ENCODE results near the gene CPOX. TPM values are rescaled to one million over a fixed set of nuclear protein-coding genes. Genes with fewer than 3 reads are reported as not detected.
"Not testable (repeated sequence)": the region's sequence is repeated elsewhere in the genome, so short reads cannot be mapped to it uniquely, and the experiment has no call there.

The CPOX gene
- total RNA-seq, 1 donor from 2014 or later: 15.8 TPM

DNA sequence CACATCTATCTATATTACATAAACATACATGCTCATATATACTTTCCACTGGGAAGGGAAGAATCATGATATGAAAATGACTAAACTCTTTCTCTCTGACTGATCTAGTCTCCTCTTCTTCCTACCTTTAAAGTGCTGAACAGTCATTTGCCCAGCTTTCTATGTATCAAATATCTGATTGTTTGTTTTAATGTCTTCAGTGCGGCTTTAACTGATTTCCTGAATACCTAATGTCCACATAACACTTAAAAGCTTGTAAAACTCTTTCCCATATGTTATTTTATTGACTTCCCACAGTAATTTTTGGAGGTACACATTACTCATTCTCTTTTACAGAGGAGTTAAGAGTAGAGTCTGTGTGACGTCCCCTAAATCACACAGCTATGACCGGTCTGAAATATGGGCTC lies 28.2 kb downstream of the CPOX start:
- no peaks in the 10 kb centered on the region for H3K27me3 ChIP-seq
- ATAC-seq: no peak
- H3K36me3 ChIP-seq: no peaks in the 10 kb centered on the region
- intact Hi-C loops (cut with DNase I): no loop called here
- TF ChIP-seq, protein P1, sequence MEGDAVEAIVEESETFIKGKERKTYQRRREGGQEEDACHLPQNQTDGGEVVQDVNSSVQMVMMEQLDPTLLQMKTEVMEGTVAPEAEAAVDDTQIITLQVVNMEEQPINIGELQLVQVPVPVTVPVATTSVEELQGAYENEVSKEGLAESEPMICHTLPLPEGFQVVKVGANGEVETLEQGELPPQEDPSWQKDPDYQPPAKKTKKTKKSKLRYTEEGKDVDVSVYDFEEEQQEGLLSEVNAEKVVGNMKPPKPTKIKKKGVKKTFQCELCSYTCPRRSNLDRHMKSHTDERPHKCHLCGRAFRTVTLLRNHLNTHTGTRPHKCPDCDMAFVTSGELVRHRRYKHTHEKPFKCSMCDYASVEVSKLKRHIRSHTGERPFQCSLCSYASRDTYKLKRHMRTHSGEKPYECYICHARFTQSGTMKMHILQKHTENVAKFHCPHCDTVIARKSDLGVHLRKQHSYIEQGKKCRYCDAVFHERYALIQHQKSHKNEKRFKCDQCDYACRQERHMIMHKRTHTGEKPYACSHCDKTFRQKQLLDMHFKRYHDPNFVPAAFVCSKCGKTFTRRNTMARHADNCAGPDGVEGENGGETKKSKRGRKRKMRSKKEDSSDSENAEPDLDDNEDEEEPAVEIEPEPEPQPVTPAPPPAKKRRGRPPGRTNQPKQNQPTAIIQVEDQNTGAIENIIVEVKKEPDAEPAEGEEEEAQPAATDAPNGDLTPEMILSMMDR (IDR thresholded peaks at IDR 0.05): no peak
- no peaks in the 10 kb centered on the region for H3K9me3 ChIP-seq
- no peaks in the 10 kb centered on the region for H3K4me1 ChIP-seq
- no peak overlapping the region for H3K27ac ChIP-seq
- H3K4me3 ChIP-seq: no peak overlapping the region
- DNase-seq: no peak

DNA sequence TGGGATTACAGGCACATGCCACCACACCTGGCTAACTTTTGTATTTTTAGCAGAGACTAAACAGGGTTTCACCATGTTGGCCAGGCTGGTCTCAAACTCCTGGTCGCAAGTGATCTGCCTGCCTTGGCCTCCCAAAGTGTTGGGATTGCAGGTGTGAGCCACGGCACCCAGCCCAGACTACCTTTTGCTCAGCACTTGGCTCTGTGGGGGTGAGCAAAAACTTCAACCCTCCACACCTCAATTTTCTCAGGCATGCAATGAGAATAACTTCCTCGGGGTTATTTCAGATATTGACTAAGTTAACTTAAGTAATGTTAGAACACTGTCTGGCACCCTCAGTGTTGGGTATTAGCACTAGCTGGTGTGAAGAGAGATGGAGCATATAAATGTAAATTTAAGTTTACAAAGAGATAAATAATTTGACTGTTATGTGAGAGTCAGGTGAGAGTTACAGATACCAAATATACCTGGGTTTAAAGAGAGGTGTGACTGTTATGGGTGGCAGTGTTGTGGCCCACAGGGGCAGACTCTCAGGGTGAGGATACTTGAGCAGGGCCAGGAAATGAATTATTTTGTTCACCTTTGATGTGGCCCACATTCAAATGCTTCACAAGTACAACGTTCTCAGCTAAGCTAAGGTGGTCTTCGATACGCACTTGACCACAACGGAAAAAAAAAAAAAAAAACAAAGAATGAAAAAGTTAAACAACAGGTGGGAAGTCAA lies 29.0 kb downstream of the CPOX start:
- Histone ChIP-seq H3K4me1 (no peaks in the 10 kb centered on the region), H3K9me3 (no peaks in the 10 kb centered on the region), H3K27ac (no peak overlapping the region), H3K4me3 (no peak overlapping the region), H3K36me3 (no peaks in the 10 kb centered on the region), H3K27me3 (no peaks in the 10 kb centered on the region)
- DNase-seq (no peak), ATAC-seq (no peak)
- intact Hi-C loops (cut with DNase I): no loop called here
- TF ChIP-seq, protein P1 (IDR thresholded peaks at IDR 0.05): no peak

DNA sequence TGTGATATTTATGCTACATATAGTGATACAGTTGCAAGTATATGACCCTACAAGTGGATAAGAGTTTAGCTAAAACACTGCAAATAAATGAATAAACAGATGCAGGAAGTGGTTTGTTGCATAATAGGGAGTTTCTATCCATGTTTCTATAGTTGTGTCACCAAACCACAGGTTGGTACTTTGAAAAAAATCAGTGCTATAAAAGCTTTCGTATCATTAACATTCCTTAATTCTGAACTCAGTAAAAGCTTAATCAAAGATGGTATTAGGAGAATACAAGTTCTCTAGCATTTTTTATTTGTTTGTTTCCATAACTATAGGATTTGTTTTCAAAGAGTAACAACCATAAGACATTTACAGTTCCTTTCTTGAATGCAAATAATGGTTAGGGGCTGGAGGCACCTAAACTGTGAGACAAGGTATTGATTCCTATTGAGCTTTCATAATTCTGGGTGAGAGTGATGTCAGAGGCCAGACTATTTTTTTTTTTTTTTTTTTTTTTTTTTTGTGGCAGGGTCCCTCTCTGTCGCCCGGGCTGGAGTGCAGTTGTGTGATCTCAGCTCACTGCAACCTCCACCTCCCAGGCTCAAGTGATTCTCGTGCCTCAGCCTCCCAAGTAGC lies 29.6 kb downstream of the CPOX start:
- Histone ChIP-seq H3K27ac (no peak overlapping the region), H3K36me3 (no peaks in the 10 kb centered on the region), H3K27me3 (no peaks in the 10 kb centered on the region), H3K4me3 (no peak overlapping the region), H3K9me3 (no peaks in the 10 kb centered on the region), H3K4me1 (no peaks in the 10 kb centered on the region)
- TF ChIP-seq, protein P1 (IDR thresholded peaks at IDR 0.05): no peak
- intact Hi-C loops (cut with DNase I): no loop called here
- no peak for DNase-seq
- no peak for ATAC-seq

DNA sequence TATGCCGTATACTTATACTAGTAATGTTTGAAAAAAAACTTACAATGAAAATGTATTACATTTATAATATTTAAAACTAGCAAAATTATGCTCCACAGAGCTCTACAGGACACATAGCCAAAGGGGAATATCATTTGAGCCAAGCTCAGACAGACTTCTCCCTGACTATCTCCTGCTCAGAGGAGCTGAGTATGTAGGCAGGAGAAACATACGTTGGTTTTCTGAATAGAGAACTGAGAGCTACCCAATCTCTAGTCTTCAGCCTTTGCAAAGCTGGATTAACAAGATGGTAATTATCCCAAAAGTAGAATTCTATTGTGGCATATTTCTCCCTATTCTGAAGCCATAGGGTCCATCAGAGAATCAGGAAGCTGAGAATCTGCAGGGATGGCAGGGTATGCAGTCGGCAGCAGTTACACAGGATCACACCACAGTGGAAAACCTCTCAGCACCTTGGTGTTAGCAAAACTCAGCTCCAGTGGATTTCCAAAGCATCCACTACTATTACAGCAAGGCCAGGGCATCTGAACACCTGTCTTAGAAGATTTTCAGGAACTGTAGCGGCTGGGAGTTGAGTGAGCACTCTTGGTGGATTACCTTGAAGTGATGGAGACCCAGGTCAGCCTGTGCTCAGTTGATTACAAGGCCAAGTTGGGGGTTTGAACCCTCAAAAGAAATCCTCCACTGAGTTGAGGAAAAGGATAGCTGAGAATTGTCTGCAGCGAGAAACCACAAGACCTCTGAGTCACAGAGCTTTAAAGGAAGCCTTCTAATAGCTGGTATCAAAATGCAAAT lies 31.5 kb downstream of the CPOX start:
- DNase-seq (no peak), ATAC-seq (no peak)
- H3K27ac ChIP-seq: no peak overlapping the region
- no peaks in the 10 kb centered on the region for H3K36me3 ChIP-seq
- H3K27me3 ChIP-seq: no peaks in the 10 kb centered on the region
- H3K9me3 ChIP-seq: no peaks in the 10 kb centered on the region
- H3K4me1 ChIP-seq: no peaks in the 10 kb centered on the region
- TF ChIP-seq, protein P1 (IDR thresholded peaks at IDR 0.05): no peak
- no peak overlapping the region for H3K4me3 ChIP-seq
- intact Hi-C loops (cut with DNase I): no loop called here

DNA sequence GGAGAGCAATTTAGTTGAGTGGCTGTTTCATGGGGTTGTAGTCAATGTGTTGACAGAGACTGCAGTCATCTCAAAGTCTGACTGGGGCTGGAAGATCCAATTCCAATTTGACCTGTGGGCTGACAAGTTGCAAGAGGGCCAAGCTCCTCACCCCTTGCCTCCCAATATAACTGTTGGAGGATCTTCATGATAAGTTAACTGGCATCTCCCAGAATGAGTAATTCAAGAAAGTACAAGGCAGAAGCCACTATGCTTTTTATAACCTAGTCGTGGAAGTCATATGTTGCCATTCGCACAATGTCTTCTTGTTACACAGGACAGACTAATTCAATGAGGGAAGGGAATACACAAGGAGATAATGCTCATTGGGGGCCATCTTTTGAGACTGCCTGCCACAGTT lies 32.5 kb downstream of the CPOX start:
- no peak overlapping the region for H3K27ac ChIP-seq
- no peaks in the 10 kb centered on the region for H3K4me1 ChIP-seq
- ATAC-seq: no peak
- DNase-seq: no peak
- H3K4me3 ChIP-seq: no peak overlapping the region
- H3K9me3 ChIP-seq: no peaks in the 10 kb centered on the region
- intact Hi-C loops (cut with DNase I): no loop called here
- H3K36me3 ChIP-seq: no peaks in the 10 kb centered on the region
- no peaks in the 10 kb centered on the region for H3K27me3 ChIP-seq
- TF ChIP-seq, protein P1 (IDR thresholded peaks at IDR 0.05): no peak

DNA sequence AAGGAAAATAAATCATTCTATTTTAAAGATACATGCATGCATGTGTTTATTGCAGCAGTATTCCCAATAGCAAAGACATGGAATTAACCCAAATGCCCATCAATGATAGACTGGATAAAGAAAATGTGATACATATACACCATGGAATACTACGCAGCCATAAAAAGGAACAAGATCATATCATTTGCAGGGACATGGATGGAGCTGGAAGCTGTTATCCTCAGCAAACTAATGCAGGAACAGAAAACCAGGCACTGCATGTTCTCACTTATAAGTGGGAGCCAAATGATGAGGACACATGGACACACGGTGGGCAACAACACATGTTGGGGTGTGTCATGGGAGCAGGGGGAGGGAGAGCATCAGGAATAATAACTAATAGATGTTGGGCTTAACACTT lies 33.6 kb downstream of the CPOX start:
- ATAC-seq; H3K4me1 ChIP-seq; H3K9me3 ChIP-seq; H3K36me3 ChIP-seq; H3K27ac ChIP-seq; H3K27me3 ChIP-seq; intact Hi-C loops (cut with DNase I); H3K4me3 ChIP-seq; DNase-seq: not testable (repeated sequence)
